Measurements from ENCODE around the gene R3HDM4. TPM values are rescaled to one million over a fixed set of nuclear protein-coding genes. Genes with fewer than 3 reads are reported as not detected.

R3HDM4 gene
- total RNA-seq, 1 experiment from 2014 or later: 54.0 TPM

DNA sequence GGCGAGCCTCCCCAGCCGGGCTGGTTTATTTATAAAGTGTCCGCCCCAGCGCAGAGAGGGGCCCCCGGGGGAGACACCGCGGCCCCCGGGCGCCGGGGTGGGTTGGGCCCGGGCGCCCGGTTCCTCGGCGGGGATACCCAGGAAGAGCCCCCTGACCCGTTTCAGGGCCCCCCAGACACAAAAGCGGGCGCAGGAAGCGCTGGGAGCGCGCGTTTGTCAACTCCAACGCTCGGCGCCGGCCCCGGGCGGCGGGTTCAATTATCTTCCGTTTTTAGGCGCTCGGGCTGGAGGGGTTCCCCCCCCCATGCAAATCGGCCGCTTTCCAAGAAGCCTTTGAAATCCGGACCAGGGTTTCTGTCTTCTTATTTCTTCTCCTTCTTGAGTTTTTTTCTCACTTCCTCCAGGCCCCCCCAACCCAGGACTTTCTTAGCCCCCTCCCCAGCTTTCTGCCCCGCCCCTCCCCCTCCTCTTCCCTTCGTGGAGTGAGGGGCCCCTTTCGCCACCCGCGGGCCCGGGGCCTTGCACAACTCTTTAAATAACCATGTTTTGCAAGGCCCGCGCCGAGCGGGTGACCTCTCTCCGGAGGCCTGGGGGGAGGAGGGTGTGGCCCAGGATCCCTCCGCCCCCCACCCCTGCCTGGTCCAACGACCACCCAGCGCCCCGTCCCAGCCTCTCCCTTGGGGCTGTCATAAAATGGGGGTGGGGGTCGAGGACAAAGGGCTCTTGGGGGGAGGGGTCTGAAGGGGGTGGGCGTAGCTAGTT is 13.8 kb upstream of the R3HDM4 start:
- no peaks in the 10 kb centered on the region for H3K4me1 Mint-ChIP-seq (ENCODE audit: low read depth, unreplicated experiment)
- intact Hi-C loops (cut with micrococcal nuclease; ENCODE audit: unreplicated experiment): no loop called here
- no peak for DNase-seq
- TF ChIP-seq, protein P1, sequence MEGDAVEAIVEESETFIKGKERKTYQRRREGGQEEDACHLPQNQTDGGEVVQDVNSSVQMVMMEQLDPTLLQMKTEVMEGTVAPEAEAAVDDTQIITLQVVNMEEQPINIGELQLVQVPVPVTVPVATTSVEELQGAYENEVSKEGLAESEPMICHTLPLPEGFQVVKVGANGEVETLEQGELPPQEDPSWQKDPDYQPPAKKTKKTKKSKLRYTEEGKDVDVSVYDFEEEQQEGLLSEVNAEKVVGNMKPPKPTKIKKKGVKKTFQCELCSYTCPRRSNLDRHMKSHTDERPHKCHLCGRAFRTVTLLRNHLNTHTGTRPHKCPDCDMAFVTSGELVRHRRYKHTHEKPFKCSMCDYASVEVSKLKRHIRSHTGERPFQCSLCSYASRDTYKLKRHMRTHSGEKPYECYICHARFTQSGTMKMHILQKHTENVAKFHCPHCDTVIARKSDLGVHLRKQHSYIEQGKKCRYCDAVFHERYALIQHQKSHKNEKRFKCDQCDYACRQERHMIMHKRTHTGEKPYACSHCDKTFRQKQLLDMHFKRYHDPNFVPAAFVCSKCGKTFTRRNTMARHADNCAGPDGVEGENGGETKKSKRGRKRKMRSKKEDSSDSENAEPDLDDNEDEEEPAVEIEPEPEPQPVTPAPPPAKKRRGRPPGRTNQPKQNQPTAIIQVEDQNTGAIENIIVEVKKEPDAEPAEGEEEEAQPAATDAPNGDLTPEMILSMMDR (IDR thresholded peaks at IDR 0.05; ENCODE audit: unreplicated experiment): no peak
- H3K27me3 Mint-ChIP-seq (ENCODE audit: unreplicated experiment): peaks cover 3% of the 10 kb centered on the region
- peaks cover 8% of the 10 kb centered on the region for H3K36me3 Mint-ChIP-seq (ENCODE audit: insufficient read depth, unreplicated experiment)
- H3K9me3 Mint-ChIP-seq (ENCODE audit: low read depth, unreplicated experiment): no peaks in the 10 kb centered on the region
- BruUV-seq (replicated peaks): no TSS peak
- CTCF ChIA-PET: no interaction called here
- no peak overlapping the region for H3K27ac Mint-ChIP-seq (ENCODE audit: unreplicated experiment)
- H3K4me3 Mint-ChIP-seq (ENCODE audit: low read depth, unreplicated experiment): peak overlapping the region; percentile 53

DNA sequence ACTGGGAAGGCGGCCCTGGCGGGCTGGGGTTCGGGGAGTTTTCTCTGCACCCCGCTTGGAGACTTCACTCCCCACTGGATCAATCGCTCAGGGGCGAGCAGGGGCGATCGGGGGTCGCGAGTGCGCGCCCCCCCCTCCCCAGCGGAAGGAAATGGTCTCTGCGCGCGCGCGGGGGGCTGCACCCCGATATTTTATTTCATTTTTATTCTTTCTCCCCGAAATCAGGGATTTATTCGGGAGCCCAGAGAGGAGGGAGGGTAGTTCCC is 13.2 kb upstream of the R3HDM4 start:
- Mint-ChIP-seq H3K4me1 (ENCODE audit: low read depth, unreplicated experiment) (no peaks in the 10 kb centered on the region), H3K9me3 (ENCODE audit: low read depth, unreplicated experiment) (no peaks in the 10 kb centered on the region), H3K36me3 (ENCODE audit: insufficient read depth, unreplicated experiment) (peaks cover 8% of the 10 kb centered on the region), H3K4me3 (ENCODE audit: low read depth, unreplicated experiment) (peak overlapping the region; percentile 53), H3K27ac (ENCODE audit: unreplicated experiment) (no peak overlapping the region), H3K27me3 (ENCODE audit: unreplicated experiment) (peaks cover 8% of the 10 kb centered on the region)
- TF ChIP-seq, protein P1 (IDR thresholded peaks at IDR 0.05; ENCODE audit: unreplicated experiment): no peak
- CTCF ChIA-PET: no interaction called here
- BruUV-seq (replicated peaks): no TSS peak
- intact Hi-C loops (cut with micrococcal nuclease; ENCODE audit: unreplicated experiment): no loop called here
- no peak for DNase-seq

DNA sequence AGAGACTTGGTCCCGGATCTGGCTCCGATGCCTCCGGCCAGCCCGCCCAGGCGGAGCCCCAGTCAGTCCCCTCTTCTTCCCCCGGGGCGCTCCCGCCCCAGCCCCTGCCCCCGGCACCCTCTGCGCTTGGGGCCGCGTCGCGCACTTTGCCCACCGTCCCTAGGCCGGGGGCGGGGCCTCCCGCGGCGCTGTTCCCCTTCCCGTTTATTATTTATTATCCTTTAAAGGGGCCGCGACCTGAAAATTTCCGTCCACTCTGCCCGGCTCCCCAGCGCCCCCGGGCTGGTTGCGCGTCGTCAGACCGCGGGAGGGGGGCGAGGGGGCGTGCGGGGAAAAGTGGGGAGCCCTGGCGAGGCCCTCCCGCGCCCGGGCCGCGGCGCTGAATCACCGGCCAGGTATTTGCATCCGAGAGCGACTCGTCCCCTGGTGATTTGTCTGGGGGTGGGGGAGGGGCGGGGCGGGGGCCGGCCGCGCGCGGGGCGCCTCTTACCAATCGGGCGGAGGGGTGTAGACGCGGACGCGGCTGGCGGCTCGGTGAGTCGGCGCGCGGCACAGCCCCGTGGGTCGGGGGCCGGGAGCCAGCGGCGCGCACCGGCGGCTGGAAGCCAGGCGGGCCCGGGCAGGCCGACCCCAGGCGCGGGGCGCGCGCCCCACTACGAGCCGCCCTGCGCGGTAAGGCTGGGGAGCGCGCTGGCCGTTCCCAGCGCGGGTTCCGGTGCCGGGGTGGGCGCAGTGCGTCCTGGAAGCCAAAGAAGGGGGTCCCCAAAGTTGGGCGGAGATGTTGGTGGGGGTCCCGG is 12.7 kb upstream of the R3HDM4 start, which contains the start of gene ARID3A:
TSS of gene ARID3A (plus strand) at position 510 of the 797 bp plus-strand sequence. CDS start 3,494 bp downstream, outside the sequence.
- Mint-ChIP-seq H3K36me3 (ENCODE audit: insufficient read depth, unreplicated experiment) (peaks cover 8% of the 10 kb centered on the region), H3K9me3 (ENCODE audit: low read depth, unreplicated experiment) (no peaks in the 10 kb centered on the region), H3K27ac (ENCODE audit: unreplicated experiment) (no peak within 1 kb of the TSS), H3K27me3 (ENCODE audit: unreplicated experiment) (peaks cover 11% of the 10 kb centered on the region), H3K4me3 (ENCODE audit: low read depth, unreplicated experiment) (peak within 1 kb of the TSS; percentile 53), H3K4me1 (ENCODE audit: low read depth, unreplicated experiment) (no peaks in the 10 kb centered on the region)
- intact Hi-C loops (cut with micrococcal nuclease; ENCODE audit: unreplicated experiment): no loop called here
- peak; percentile 60 for DNase-seq
- BruUV-seq (replicated peaks): no TSS peak
- CTCF ChIA-PET: no interaction called here
- TF ChIP-seq, protein P1 (IDR thresholded peaks at IDR 0.05; ENCODE audit: unreplicated experiment): no peak

DNA sequence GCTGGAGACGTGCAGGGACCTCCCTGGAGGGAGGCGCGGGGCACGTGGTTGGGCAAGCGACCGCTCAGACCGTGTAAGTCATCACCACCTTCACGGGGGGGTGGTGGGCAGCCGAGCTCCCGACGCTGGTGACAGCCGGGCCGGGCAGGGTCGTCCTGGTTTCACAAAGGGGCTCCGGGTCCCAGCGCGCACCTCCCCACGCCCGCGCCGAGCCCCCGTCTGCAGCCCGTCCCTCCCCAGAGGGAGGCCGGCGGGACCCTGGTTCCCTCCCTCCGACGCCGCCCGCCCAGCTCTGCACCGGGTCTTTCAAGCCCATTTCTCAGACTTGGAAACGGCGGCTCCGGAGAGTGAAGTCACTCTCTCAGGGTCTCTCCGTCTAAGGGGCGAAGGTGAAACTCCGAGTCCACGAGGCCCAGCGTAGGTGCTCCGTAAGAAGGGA is 12.1 kb upstream of the R3HDM4 start:
- Mint-ChIP-seq H3K4me1 (ENCODE audit: low read depth, unreplicated experiment) (no peaks in the 10 kb centered on the region), H3K9me3 (ENCODE audit: low read depth, unreplicated experiment) (no peaks in the 10 kb centered on the region), H3K27ac (ENCODE audit: unreplicated experiment) (no peak overlapping the region), H3K4me3 (ENCODE audit: low read depth, unreplicated experiment) (peak overlapping the region; percentile 53), H3K27me3 (ENCODE audit: unreplicated experiment) (peaks cover 11% of the 10 kb centered on the region), H3K36me3 (ENCODE audit: insufficient read depth, unreplicated experiment) (peaks cover 8% of the 10 kb centered on the region)
- intact Hi-C loops (cut with micrococcal nuclease; ENCODE audit: unreplicated experiment): no loop called here
- CTCF ChIA-PET: no interaction called here
- BruUV-seq (replicated peaks): no TSS peak
- TF ChIP-seq, protein P1 (IDR thresholded peaks at IDR 0.05; ENCODE audit: unreplicated experiment): no peak
- no peak for DNase-seq
